GM19452 (cell line): ENCODE results near the gene ACACB.

Experiments used
- ATAC-seq: cut with Tn5 transposase; IDR thresholded peaks from one replicate; pipeline ENCODE4 v1.9.1; 2021; ENCODE audit not compliant: unreplicated experiment

The ACACB gene

GRCh38 chr12:109109746-109110350 lies 6.5 kb upstream of the ACACB start:
- ATAC-seq, result no peak

DNA sequence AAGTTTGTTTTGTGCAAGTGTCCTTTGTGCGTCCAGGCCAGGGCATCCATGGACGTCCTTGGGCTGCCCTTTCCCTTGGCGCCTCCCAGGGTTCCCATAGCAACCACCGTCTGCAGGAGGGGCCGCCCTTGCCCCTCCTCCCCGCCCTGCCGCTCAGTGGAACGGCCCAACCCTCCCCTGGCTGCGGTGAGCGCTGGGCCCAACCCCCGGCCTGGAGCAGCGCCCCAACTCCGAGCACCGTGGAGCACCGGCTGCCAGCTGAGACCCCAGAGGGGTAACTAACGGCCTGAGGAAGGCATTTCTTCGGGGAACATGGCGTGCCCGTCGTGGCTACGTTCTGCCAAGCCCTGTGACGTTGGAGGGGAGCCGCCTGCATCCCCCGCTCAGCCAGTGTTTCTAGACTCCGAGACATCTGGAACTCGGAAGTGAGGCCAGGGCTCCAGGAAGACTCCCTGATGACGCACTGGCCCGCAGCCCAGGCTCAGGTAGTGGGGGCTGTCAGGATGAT lies 5.3 kb upstream of the ACACB start:
- no peak for ATAC-seq

DNA sequence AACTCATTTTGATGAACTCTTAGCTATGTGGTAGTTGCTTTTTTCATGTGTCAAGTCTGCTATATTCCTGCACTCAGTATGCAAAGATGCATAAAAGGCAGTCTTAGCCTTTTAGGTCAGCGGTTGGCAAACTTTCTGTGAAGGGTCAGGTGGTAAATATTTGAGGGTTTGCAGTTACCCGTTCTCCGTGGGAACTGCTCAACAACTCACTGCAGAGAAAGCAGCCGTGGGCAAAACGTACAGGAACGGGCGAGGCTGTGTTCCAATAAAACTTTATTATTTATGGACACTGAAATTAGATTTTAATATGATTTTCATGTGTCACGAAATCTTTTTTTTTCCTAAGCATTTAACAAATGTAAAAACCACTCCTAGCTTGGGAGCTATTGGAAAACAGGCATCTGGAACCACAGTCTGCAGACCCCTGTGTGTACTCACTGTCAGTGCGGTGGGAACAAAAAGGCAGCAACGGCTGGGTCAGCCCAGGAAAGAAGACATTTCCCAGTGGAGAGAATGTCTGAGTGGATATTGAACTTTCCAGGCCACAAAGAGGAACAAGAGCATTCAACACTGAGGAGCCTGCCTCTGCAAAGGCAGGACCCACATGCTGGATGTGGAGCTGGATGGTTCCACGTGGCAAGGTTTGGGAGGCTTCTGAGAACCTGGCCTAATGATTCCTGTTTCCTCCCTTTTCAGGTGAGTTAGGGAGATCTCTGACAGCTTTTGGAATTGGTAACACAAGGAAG lies 3.5 kb upstream of the ACACB start:
- ATAC-seq, result no peak

- no peak for ATAC-seq
Measured at GRCh38 chr12:109113661-109114321, 2.6 kb upstream of the ACACB start.

DNA sequence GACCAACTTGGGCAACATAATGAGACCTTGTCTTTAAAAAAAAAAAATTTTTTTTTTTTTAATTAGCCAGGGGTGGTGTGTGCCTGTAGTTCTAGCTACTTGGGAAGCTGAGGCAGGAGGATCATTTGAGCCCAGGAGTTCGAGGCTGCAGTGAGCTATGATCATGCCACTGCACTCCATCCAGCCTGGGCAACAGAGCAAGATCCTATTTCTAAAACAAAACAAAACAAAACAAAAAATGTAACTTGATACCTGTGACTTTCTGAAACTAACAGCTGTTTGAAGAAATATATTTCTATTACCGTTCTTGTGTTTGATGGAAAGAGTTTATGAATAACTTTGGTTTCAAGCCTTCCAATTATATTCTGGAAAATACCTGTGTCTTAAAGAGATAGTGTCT lies 1.7 kb upstream of the ACACB start:
- no peak for ATAC-seq

GRCh38 chr12:109115404-109115757 lies 1.0 kb upstream of the ACACB start:
- ATAC-seq, result no peak

GRCh38 chr12:109116611-109116949 lies 193 bp downstream of the ACACB start:
- ATAC-seq, result no peak

DNA sequence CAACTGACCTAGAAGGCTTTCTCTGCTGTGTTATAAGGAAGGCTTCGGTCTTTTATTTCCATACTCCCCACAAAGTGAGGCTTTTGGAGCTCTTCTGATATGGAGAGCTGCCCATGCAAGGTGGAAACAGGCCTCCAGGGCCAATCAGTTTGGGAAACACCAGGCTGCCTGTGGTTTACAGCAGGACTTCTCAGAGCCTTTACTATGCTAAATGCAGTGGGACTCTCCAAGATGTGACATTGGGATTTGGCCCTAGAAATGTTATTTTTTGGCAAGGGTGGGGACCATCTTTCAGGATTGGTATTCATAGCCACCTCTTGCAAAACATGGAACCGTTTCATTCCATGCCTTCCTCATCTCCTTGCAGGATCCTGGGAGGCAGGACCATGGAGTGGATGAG lies 3.7 kb downstream of the ACACB start:
- ATAC-seq, result no peak

GRCh38 chr12:109120557-109120956 lies 4.2 kb downstream of the ACACB start:
- ATAC-seq, result no peak

- no peak for ATAC-seq
Measured at GRCh38 chr12:109121346-109121880, 5.0 kb downstream of the ACACB start.

DNA sequence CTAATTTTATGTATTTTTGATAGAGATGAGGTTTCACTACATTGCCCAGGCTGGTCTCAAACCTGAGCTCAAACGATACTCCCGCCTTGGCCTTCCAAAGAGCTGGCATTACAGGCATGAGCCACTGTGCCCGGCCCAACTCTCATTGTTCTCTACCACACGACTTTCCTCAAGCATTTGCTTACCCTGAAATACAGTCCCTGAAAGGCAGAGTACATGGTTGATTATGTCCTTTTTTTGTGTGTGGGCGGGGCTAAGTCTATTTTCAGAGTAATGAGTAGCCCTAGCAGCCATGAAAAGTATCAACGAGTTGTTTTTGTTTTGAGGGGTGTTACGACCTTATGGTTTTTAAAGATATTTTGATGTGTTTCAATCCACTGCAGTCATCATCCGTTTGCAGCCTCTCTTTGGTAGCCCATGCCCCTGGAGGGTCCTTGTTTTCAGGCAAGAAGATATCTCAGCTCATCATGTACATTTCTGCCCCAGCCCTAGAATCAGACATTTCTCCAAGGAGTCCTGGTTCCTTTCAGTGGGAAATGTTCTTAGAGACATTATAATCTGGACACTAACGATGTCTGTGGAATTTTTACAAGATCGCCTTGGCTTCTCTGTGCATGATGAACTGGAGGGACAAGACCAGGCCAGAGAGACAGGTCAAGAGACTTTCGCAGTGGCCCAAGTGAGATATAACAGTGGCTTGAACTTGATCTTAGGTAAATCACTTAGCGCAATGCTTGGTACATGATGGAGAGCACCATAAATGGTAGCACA lies 8.7 kb downstream of the ACACB start:
- ATAC-seq, result no peak

DNA sequence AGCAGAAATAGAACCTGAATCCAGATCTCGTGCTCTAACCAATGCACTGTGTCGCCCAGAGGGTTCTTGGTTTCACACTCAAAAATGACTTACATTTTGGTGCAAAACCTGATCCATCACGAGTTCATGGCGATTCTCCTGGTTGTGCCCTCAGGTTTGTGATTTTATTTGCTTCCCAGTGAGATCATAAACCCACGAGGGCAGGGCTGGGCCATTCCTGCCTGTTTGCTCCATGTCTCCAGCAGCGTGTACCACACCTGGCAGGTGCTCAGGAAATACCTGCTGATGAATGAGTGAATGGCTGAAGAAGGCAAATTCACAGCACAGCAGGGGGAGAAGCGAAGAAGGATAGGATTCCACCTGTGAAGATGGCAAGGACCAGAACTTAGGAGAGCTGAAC lies 9.4 kb downstream of the ACACB start:
- no peak for ATAC-seq

DNA sequence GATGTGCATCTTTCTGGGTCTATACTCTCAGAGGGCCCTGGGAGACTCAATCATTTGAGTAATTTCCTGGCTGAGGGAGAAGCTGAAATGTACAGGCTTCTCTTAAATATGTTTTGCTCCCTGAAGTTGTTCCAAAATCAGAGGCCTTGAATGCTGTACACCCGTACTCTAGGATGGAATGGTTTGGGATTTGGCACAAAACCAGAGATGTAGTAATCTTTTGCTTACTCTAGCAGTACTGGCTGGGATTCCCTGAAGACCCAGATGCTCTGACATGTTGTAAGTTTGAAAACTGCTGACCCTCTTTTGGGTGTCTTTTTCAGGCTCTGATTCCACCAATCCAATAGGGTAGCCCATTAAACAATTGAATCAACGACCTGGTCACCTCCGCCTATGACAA lies 10.4 kb downstream of the ACACB start:
- no peak for ATAC-seq

- ATAC-seq, result no peak
Measured at GRCh38 chr12:109127533-109128242, 11.3 kb downstream of the ACACB start.

GRCh38 chr12:109130297-109131153 lies 14.1 kb downstream of the ACACB start:
- ATAC-seq, result no peak

- ATAC-seq, result no peak
Measured at GRCh38 chr12:109131154-109132050, 15.0 kb downstream of the ACACB start.

DNA sequence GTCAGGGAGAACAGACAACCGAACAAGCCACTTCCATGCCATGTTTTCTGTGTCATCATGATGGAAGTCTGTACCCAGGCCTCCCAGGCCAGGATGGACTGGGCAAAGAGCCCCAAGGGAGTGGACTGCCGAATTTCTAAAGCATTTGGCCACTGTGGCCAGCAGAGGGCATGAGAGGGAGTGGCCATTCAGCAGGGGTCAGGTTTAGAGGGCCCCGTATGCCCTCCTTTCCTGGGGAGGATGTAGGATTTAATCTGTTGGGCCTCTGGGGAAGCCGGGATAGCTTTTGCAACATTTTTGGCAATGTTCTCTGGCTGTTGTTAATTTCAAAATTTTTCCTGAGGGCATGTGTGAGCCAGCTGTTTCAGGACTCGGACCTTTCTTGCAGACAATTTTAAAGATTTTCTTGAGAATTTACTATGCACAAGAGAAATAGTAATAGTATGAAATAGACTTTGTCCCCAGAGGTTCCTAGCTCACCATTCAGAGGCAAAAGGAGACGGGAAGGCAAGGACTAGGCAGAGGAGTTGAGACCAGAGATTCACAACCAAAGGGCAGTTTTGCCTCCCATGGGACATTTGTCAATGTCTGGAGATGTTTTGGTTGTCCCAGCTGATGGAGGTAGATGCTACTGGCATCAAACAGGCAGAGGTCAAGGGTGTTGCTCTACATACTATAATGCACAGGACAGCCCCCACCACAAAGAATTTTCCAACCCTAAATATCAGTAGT lies 18.0 kb downstream of the ACACB start:
- ATAC-seq, result no peak

- no peak for ATAC-seq
Measured at GRCh38 chr12:109137055-109137454, 20.7 kb downstream of the ACACB start.
